CD4-positive, alpha-beta T cell treated with Interleukin-6 for 4 hours (primary cell): ENCODE measurements around the gene CCDC81.

Source experiments
- DNase-seq: peaks from one replicate; pipeline ENCODE4 v3.0.0-alpha.2; 2020; ENCODE audit warnings: mixed read lengths

CCDC81 gene

GRCh38 chr11:86442420-86442819, 67.7 kb downstream of the CCDC81 start:
- no peak for DNase-seq

DNA sequence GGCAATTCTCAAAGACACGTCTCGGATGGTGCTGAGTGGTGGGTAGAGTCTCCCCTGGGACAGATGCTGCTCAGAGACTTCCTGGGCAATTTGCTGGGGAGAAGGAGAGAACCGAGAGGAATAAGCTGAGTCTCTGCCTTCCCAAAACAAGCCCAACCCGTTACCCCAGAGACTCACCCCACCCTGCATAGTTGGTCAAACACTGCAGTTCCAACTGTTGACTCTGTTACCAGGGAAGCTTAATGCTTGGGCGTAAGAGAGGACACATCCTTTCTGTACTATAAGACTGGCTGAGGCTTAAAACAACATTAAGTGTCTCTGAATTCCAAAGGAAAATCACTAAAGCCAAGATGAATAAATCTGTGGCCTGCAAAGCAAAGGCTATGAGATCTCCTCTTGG, 68.1 kb downstream of the CCDC81 start:
- DNase-seq: no peak

DNA sequence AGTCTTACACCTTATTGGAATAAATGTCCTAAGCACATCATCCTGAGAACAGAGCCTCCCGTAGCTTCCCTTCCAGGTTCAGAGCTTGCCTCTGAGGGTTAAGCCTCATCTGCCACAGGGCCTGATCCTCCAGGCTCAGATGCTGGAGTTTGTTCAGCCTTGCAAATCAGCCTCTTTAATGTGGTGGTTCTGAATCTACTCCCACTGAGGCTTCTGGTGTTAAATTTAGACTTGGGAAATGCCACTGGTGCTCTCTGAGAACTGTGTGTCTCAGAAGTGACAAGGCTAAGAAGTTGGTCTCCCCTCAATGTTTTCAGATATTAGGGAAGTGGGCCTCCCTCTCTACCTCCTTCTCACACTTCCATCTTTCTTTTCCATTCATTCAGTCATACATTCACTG, 68.7 kb downstream of the CCDC81 start:
- DNase-seq: no peak

- DNase-seq: no peak
Observed at GRCh38 chr11:86444981-86445380, 70.3 kb downstream of the CCDC81 start.

GRCh38 chr11:86446163-86446923, 71.7 kb downstream of the CCDC81 start:
- no peak for DNase-seq

- DNase-seq: no peak
Observed at GRCh38 chr11:86446924-86447285, 72.2 kb downstream of the CCDC81 start.

GRCh38 chr11:86447763-86448480, 73.2 kb downstream of the CCDC81 start:
- no peak for DNase-seq

- DNase-seq: no peak
Observed at GRCh38 chr11:86449993-86450629, 75.4 kb downstream of the CCDC81 start.

DNA sequence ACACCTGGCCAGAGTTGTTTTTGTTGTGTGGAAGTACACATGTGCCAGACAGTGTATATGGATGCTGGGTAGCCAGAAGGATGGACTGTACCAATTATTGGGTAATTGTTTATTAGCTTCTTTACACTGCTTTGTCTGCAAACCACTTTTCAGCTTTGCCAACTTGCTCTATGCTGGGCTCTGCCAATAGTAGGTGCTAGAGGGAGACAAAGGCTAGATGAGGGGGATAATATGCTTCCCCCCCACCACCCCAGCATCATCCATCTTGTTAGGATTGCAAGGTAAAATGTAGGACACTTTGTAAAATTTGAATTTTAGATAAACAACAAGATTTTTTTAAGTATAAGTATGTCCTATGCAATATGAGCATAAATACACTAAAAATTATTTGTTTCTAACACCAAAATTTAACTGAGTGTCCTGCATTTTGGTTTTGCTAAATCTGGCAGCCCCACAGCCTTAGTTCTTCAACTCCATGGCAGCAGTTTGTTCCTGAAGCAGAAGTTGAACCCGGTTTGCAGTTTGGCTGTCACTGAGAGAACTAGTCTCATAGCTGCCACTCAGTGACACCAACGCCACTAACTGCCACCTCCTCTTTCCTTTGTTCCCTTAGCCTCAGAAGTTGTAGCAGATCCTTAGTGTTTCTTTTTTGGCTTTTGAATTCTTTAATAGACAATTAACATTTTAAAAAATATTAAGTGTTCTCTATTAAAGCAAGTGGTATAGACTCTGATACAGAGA, 78.8 kb downstream of the CCDC81 start:
- no peak for DNase-seq

DNA sequence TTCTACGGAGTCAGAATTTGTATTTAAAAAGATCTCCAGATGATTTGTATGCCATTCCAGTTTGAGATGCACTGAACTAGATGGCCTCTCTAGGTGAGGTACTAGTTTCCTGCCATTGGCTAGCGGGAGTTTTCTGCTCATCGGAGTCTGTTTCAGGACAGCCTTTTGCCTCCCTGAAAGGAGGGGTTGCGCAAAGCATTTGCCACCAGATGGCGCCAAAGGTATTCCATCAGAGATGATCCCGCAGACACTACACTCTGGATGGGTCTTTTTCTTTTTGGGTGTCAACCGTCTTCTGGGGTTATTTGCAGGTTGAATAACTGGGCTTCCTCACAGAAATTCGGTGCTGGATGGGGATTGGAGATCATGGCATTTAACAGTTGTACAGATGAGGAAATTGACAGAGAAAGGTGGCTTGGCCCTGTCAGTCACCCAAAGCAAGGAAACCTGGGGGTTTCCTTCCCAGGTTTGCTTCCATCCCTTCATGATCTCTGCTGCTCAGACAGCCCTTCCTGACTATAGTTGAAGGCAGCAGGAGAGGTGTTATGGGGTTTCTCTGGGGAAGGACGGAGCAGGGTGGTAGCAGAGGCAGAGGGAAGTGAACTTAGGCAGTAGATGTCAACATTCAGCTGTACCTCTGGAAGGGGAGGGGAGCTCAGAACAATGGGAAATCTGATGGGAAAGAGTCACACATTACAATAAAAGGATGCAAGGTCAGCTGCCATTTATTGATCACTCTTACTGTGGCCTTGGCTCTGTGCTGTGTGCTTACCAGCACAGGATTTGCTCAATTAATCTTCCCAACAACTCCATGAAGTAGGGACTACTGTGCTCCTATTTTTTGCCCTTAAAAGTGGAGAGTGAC, 81.6 kb downstream of the CCDC81 start:
- DNase-seq: peak; percentile 76

DNA sequence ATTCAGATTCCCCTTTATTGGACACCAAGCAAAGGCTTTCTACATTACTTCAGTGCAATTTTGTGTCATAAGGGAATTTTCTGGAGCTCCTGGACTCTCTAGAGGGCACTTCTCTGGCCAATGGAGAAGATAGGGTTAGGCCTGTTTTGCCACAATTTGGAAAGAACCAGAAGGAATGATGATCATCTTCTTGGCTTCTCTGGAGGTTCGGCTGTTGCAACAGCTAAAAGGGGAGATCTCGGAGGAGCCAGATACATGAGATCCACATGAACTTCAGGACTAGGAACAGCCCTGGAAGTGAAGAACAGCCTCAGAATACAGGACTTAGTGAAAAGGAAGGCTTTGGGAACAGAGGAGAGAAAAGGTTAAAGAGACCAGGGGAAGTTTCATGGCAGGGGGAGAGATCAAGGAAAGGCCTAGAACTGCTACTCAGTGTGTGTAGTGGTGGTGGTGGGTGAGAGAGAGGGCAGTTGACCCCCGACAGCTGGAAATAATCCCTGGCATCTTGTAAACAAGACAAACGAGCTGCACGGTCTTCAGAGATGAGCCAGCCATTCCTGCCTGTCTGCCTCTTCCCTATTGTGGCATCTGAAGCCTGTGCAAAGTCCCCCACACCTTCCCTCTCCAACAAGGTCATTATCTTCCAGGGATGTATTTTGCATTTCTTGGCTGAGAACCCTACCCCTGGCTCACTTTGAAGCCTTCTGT, 83.8 kb downstream of the CCDC81 start:
- DNase-seq: no peak

- DNase-seq: no peak
Observed at GRCh38 chr11:86459002-86459385, 84.3 kb downstream of the CCDC81 start.

- no peak for DNase-seq
Observed at GRCh38 chr11:86459682-86460460, 85.2 kb downstream of the CCDC81 start.

GRCh38 chr11:86460461-86461385, 86.0 kb downstream of the CCDC81 start:
- no peak for DNase-seq

- no peak for DNase-seq
Observed at GRCh38 chr11:86461892-86462291, 87.2 kb downstream of the CCDC81 start.

GRCh38 chr11:86463120-86463519, 88.4 kb downstream of the CCDC81 start:
- no peak for DNase-seq

- DNase-seq: no peak
Observed at GRCh38 chr11:86463955-86464354, 89.3 kb downstream of the CCDC81 start.

DNA sequence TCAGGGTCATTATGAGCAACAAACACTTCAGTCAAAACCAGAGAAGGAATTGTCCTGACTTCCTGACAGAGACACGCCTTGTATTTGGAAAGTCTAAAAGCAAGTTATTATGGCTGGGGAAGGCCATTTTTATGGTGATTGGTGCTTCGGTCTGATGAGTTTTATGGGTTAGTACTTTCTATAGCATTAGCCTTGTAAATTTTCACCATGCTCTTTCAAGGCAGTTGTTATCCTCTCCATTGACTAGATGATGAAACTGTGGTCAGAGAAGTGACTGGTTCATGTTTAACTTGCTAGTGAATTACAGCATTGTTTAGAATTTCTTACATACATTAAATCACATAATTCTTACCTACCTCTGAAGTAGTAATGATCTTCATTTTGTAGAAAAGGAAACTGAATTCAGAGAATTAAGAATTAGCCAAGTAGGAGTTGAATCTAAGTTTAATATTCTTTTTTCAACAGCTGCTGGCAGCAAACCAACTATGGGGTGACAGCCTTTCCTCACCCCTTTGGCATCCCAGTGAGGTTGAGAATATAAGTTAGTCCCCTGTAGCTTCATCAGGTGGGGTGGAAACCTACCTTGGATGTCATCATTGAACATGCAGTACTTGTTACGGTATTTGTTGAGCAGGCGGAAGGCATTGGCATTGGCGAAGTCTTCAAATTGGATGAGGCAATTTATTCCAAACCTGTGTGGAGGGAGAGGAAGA, 90.0 kb downstream of the CCDC81 start:
- no peak for DNase-seq

DNA sequence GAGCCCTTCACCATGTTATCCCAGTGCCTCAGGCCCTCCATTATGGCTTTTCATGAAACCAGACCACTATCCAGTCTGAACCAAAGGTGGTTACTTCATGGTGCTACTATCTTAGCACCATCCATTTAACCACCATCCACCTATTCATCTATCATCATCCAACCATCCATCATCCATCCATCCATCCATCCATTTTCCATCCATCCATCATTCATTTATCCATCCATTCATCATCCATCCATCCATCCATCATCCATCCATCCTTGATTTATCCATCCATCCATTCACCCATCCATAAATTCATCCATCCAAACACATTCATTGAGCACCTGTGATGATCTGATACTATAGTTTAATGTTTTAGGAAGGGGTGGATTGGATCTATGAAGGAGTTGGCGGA, 93.5 kb downstream of the CCDC81 start:
- no peak for DNase-seq
